GM18858 (cell line): Measurements from ENCODE around the gene DES.

Source experiments
- ATAC-seq: cut with Tn5 transposase; IDR thresholded peaks from one replicate; pipeline ENCODE4 v1.9.1; 2021; ENCODE audit not compliant: unreplicated experiment

DES gene

GRCh38 chr2:219438453-219438852 lies 20.3 kb downstream of the DES start:
- ATAC-seq = no peak

GRCh38 chr2:219439506-219439905 lies 21.3 kb downstream of the DES start:
- no peak for ATAC-seq

GRCh38 chr2:219440388-219441256 lies 22.4 kb downstream of the DES start:
- ATAC-seq = no peak

GRCh38 chr2:219441451-219442255 lies 23.5 kb downstream of the DES start:
- no peak for ATAC-seq

GRCh38 chr2:219442256-219443015 lies 24.3 kb downstream of the DES start:
- ATAC-seq = no peak

GRCh38 chr2:219443016-219443696 lies 25.0 kb downstream of the DES start:
- no peak for ATAC-seq

- ATAC-seq = no peak
These were observed 25.5 kb downstream of the DES start for GRCh38 chr2:219443697-219444023.

- no peak for ATAC-seq
These were observed 26.5 kb downstream of the DES start for GRCh38 chr2:219444566-219445091.

- ATAC-seq = no peak
These were observed 27.1 kb downstream of the DES start for GRCh38 chr2:219445220-219445640.

GRCh38 chr2:219446101-219446504 lies 27.9 kb downstream of the DES start:
- no peak for ATAC-seq

- ATAC-seq = no peak
These were observed 28.5 kb downstream of the DES start for GRCh38 chr2:219446689-219447088.

GRCh38 chr2:219447242-219448098 lies 29.3 kb downstream of the DES start:
- no peak for ATAC-seq

GRCh38 chr2:219448099-219448775 lies 30.1 kb downstream of the DES start:
- no peak for ATAC-seq

- no peak for ATAC-seq
These were observed 30.7 kb downstream of the DES start for GRCh38 chr2:219448776-219449341.

GRCh38 chr2:219449609-219450008 lies 31.4 kb downstream of the DES start:
- ATAC-seq = no peak

GRCh38 chr2:219451661-219452360 lies 33.6 kb downstream of the DES start:
- no peak for ATAC-seq

GRCh38 chr2:219452361-219453317 lies 34.5 kb downstream of the DES start:
- ATAC-seq = no peak
